ENCODE results near the gene NT5C1B. TPM values are rescaled to one million over a fixed set of nuclear protein-coding genes. Genes with fewer than 3 reads are reported as not detected.
A peak's percentile ranks its signal among the peaks of the same experiment; 100 is the strongest.

NT5C1B gene
- total RNA-seq, 1 donor from 2014 or later, result not detected

GRCh38 chr2:18522484-18523146 is 66.8 kb downstream of the NT5C1B start:
- TF ChIP-seq CTCF (IDR thresholded peaks at IDR 0.05), result no peak
- DNase-seq, result no peak
- ChIA-PET CTCF (interaction anchor here (1.2 to 3.3 kb wide), 2 partner anchors 16 to 1340 kb away, joined by 4 to 41 read pairs; no protein-coding TSS in a partner anchor), POLR2A (interaction anchor here (0.7 kb wide), 1 partner anchor 26 kb away, joined by 4 read pairs; no protein-coding TSS in a partner anchor)
- peaks cover 13% of the 10 kb centered on the region for H3K27me3 Mint-ChIP-seq
- H3K4me1 Mint-ChIP-seq, result no peaks in the 10 kb centered on the region
- no peak overlapping the region for H3K4me3 Mint-ChIP-seq
- ATAC-seq (ENCODE audit: low read depth), result no peak
- H3K9me3 Mint-ChIP-seq, result no peaks in the 10 kb centered on the region
- H3K27ac Mint-ChIP-seq, result no peak overlapping the region
- intact Hi-C loops (cut with micrococcal nuclease), result loop anchor here (5.0 kb wide), 2 partner anchors 360 to 855 kb away; no protein-coding TSS in a partner anchor
- H3K36me3 Mint-ChIP-seq (ENCODE audit: low read depth), result no peaks in the 10 kb centered on the region

DNA sequence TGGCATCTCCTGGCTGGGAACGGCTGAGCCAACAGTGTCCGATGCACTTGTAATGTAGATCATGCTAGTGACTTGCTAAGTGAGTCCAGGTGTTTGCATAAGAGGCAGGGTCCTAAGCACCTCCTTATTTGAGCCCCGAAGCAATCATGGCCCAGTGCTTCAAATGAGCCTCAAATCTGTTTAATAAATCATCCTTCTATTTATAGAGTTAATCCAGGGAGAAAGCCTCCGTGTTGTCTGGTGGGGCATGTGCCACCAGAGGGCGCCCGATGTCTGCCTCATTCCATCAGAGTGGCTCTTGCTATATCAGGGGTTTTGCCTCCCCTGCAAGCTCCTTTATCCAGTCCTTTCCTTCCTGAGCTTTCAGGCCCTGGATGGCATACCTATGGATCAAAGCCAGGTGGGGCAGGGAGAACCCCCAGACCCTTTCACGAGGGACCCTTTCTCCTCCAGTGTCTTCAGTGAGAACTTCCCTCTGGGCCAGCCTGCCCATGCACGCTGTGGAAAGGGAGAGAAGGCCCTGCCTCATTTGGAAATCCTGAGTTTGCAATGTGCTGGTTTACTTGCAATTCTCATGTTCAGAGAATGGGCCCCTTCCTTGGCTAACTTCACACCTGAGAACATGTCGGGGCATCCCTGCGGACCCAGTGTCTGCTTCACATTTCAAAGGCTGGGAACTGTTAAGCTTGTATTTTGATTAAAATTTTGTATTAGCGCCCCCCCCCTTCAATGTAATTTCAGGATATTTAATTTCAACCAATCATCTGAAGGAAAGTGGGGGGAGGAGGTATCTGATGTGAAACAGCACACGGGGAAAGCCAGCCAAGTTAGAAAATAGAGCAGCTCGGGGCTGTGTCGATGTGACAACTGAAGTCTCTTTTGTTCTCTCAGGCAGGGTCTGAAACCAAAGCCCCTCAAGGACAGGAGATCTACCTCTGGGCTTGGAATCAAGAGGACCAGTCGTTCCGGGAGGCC is 68.6 kb downstream of the NT5C1B start:
- CTCF ChIA-PET, result interaction anchor here (0.6 to 3.3 kb wide), 20 partner anchors 8 to 1352 kb away, joined by 3 to 41 read pairs (median 4); no protein-coding TSS in a partner anchor
- Mint-ChIP-seq H3K36me3 (ENCODE audit: low read depth) (no peaks in the 10 kb centered on the region), H3K4me3 (no peak overlapping the region), H3K9me3 (no peaks in the 10 kb centered on the region), H3K4me1 (no peaks in the 10 kb centered on the region), H3K27me3 (peaks cover 19% of the 10 kb centered on the region), H3K27ac (no peak overlapping the region)
- intact Hi-C loops (cut with micrococcal nuclease), result loop anchor here (1.0 to 5.0 kb wide), 5 partner anchors 230 to 1578 kb away; no protein-coding TSS in a partner anchor
- ATAC-seq (ENCODE audit: low read depth) (peak; percentile 61), DNase-seq (peak; percentile 63)
- POLR2A ChIA-PET, result interaction anchor here (0.5 to 1.7 kb wide), 2 partner anchors 39 to 1464 kb away, joined by 3 read pairs; no protein-coding TSS in a partner anchor
- peak; percentile 79 for TF ChIP-seq CTCF (IDR thresholded peaks at IDR 0.05)

DNA sequence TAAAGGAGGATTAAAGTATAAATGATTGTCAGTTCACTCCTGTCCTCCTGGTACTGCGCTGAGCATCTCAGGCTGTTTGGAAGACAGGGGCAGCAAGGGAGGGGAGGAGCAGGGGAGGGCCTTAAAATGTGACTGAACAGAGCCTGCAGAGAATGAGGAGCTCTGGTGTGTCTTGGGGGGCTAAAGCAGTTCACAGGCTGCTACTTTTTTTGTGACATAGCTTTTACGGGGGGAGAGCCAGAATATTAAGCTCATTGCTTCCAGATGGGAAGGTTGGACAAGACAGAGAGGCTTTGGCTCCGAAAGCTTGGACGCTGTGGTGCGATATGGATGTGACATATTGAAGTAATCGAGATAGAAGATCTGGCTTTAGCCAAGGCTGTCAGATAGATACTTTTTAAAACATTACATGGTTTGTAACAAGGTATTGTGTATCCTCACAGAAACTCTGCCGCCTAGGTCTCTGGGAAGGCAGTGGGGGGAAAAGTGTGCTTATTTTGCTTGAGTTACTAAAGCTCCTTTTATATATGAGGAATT is 69.4 kb downstream of the NT5C1B start:
- ChIA-PET CTCF (interaction anchor here (0.6 to 3.3 kb wide), 11 partner anchors 9 to 1352 kb away, joined by 3 to 41 read pairs (median 3); no protein-coding TSS in a partner anchor), POLR2A (interaction anchor here (1.7 kb wide), 1 partner anchor 39 kb away, joined by 3 read pairs; no protein-coding TSS in a partner anchor)
- no peaks in the 10 kb centered on the region for H3K9me3 Mint-ChIP-seq
- H3K27ac Mint-ChIP-seq, result no peak overlapping the region
- no peak for TF ChIP-seq CTCF (IDR thresholded peaks at IDR 0.05)
- H3K4me3 Mint-ChIP-seq, result no peak overlapping the region
- intact Hi-C loops (cut with micrococcal nuclease), result loop anchor here (1.0 to 5.0 kb wide), 5 partner anchors 230 to 1578 kb away; no protein-coding TSS in a partner anchor
- DNase-seq (no peak), ATAC-seq (ENCODE audit: low read depth) (no peak)
- H3K4me1 Mint-ChIP-seq, result no peaks in the 10 kb centered on the region
- peaks cover 24% of the 10 kb centered on the region for H3K27me3 Mint-ChIP-seq
- no peaks in the 10 kb centered on the region for H3K36me3 Mint-ChIP-seq (ENCODE audit: low read depth)

- POLR2A ChIA-PET, result no interaction called here
- no peak for TF ChIP-seq CTCF (IDR thresholded peaks at IDR 0.05)
- no peaks in the 10 kb centered on the region for H3K9me3 Mint-ChIP-seq
Measured at GRCh38 chr2:18518116-18519111, 71.0 kb downstream of the NT5C1B start.

More at GRCh38 chr2:18518116-18519111, 71.0 kb downstream of the NT5C1B start:
- no peak for ATAC-seq (ENCODE audit: low read depth)
- H3K27ac Mint-ChIP-seq, result no peak overlapping the region
- no peak for DNase-seq
- CTCF ChIA-PET, result interaction anchor here (1.2 to 1.6 kb wide), 3 partner anchors 19 to 860 kb away, joined by 3 to 5 read pairs (median 3); no protein-coding TSS in a partner anchor
- H3K36me3 Mint-ChIP-seq (ENCODE audit: low read depth), result no peaks in the 10 kb centered on the region
- intact Hi-C loops (cut with micrococcal nuclease), result no loop called here
- H3K27me3 Mint-ChIP-seq, result peaks cover 24% of the 10 kb centered on the region
- H3K4me3 Mint-ChIP-seq, result no peak overlapping the region
- H3K4me1 Mint-ChIP-seq, result no peaks in the 10 kb centered on the region

All from activated B cell treated with CpG ODN at 0.5 μM for 24 hours (primary cell).